Kidney capillary endothelial cell (primary cell): ENCODE data around the gene SAMD11.

ENCODE experiments used
- DNase-seq: peaks from one replicate; pipeline ENCODE4 v3.0.0-alpha.2; 2018; ENCODE audit warnings: low spot score

SAMD11 gene

DNA sequence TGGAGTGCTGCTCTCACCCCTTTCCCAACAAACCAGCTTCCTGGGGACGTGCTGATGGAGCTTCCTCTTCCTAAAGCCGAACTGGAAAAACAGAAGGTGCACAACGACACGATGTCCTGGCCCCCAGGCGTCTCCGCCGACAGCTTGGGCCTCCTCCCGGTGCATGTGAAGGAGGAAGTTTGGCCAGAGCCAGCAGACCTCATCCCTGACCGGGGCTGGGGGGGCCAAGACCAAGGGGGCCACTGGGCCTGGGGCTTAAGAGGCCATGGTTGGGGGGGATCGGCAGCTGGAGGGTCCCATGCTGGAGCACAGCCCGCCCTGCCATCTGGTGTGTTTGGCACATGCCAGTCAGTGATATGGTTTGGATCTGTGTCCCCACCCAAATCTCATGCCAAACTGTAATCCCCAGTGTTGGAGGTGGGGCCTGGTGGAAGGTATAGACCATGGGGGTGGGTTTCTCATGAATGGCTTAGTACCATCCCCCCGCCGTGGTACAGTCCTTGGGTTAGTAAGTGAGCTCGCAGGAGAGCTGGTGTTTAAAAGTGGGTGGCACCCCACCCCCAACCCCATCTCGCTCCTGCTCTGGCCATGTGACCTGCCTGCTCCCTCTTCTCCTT, 69.8 kb downstream of the SAMD11 start:
- DNase-seq: no peak
